A673 (cell line): ENCODE results near the gene KLHL5. TPM values are rescaled to one million over a fixed set of nuclear protein-coding genes. Genes with fewer than 3 reads are reported as not detected.

Source experiments
- BruUV-seq: library from RNA; stranded (reverse); fragments of 400-500 nt; replicated peaks from 2 replicates; lab custom pipeline; 2021; lab: Mats Ljungman, UMichigan
- CTCF ChIA-PET: fragments of 300-600 bp; sonication (Branson Sonifier 250); formaldehyde crosslinking; loops from one replicate; lab custom pipeline; 2022; ENCODE audit warnings: antibody characterized with exemption; lab: Charles Lee
- POLR2A ChIA-PET: fragments of 300-600 bp; sonication (Branson Sonifier 250); formaldehyde crosslinking; loops from one replicate; lab custom pipeline; 2022; ENCODE audit warnings: antibody characterized with exemption; ENCODE audit not compliant: low non-redundant PET; lab: Charles Lee
- DNase-seq: peaks from one replicate; pipeline ENCODE4 v3.0.0-alpha.2; 2015; ENCODE audit warnings: low spot score
- H3K27ac ChIP-seq: fragments of 200-600 bp; sonication (generic); 2 replicates; pipeline ENCODE4 v1.5.1; 2016; ENCODE audit warnings: mixed run types, low read depth, mild to moderate bottlenecking, mixed read lengths, antibody characterized with exemption, low read length; ENCODE audit not compliant: poor library complexity, severe bottlenecking
- H3K27me3 ChIP-seq: fragments of 200-600 bp; sonication (generic); replicated peaks from 2 replicates; pipeline ENCODE4 v1.6.1; 2017; ENCODE audit warnings: mixed run types, low read depth, mild to moderate bottlenecking, mixed read lengths, antibody characterized with exemption, low read length; ENCODE audit not compliant: insufficient read depth, poor library complexity
- H3K36me3 ChIP-seq: fragments of 200-600 bp; sonication (generic); 2 replicates; pipeline ENCODE4 v1.6.1; 2016; ENCODE audit warnings: mixed run types, mild to moderate bottlenecking, mixed read lengths, antibody characterized with exemption, low read length; ENCODE audit not compliant: insufficient read depth, poor library complexity, severe bottlenecking
- H3K4me1 ChIP-seq: fragments of 200-600 bp; sonication (generic); 2 replicates; pipeline ENCODE4 v1.6.1; 2017; ENCODE audit warnings: mixed run types, mild to moderate bottlenecking, mixed read lengths, antibody characterized with exemption, low read length; ENCODE audit not compliant: insufficient read depth, poor library complexity, severe bottlenecking
- H3K4me3 ChIP-seq: fragments of 200-600 bp; sonication (generic); 2 replicates; pipeline ENCODE4 v1.5.1; 2016; ENCODE audit warnings: low read depth, mixed run types, mild to moderate bottlenecking, mixed read lengths, low read length; ENCODE audit not compliant: poor library complexity, severe bottlenecking
- H3K9me3 ChIP-seq: fragments of 200-600 bp; sonication (generic); 2 replicates; pipeline ENCODE4 v1.6.1; 2016; ENCODE audit warnings: mixed run types, low read depth, mild to moderate bottlenecking, mixed read lengths, antibody characterized with exemption, low read length; ENCODE audit not compliant: poor library complexity, severe bottlenecking
- EZH2 ChIP-seq: fragments of 200-600 bp; sonication (generic); IDR thresholded peaks from 2 replicates; pipeline ENCODE4 v1.6.1; 2017; ENCODE audit warnings: borderline replicate concordance, low read depth, mild to moderate bottlenecking, mixed read lengths, antibody characterized with exemption, low read length; ENCODE audit not compliant: poor library complexity, severe bottlenecking
- intact Hi-C: fragments of 100-400 bp; cut with micrococcal nuclease; formaldehyde crosslinking; loops from one replicate; pipeline ENCODE4 v1.10.0; 2022; ENCODE audit not compliant: unreplicated experiment
- total RNA-seq: library from RNA; stranded (reverse); gene quantifications from 2 replicates; pipeline ENCODE4 v1.2.3, GENCODE V29; 2021
- TF ChIP-seq, protein P1 (sequence below): fragments of 300-800, 200-600 bp; sonication (generic); conservative IDR thresholded peaks from 2 replicates; pipeline ENCODE4 v1.5.1; 2017; ENCODE audit warnings: low read depth, mild to moderate bottlenecking, antibody characterized with exemption, low read length, moderate library complexity, mixed read lengths

Gene KLHL5
- total RNA-seq, 1 experiment from 2014 or later: 21.6 TPM

DNA sequence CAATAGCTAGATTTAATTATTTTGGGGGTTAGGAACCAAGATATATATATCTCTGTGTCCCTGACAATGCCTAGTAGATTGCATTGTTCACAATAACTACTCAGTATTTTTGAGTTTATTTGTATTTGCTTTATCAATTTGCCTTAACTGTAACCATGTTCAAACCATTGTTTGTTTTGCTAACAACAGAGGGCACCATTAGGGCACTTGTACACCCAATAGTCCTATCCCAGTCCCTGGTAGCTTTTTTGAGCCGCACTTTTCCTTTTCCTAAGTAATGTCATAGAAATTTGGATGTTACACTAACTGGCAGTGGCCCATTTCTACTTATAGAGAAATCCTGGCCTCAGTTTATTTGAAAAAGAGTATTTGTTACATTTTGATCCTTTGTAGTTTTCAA lies 575 bp upstream of the KLHL5 start:
- intact Hi-C loops: no loop called here
- CTCF ChIA-PET: no interaction called here

DNA sequence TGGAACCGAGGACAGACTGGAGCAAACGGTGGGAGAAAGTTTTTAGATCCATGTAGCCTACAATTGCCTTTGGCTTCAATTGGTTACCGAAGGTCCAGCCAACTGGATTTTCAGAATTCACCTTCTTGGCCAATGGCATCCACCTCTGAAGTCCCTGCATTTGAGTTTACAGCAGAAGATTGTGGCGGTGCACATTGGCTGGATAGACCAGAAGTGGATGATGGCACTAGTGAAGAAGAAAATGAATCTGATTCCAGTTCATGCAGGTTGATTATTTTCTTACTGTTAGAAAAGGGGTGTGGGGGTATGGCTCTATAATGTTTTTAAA lies 702 bp downstream of the KLHL5 start:
- no peaks in the 10 kb centered on the region for H3K27me3 ChIP-seq
- intact Hi-C loops: no loop called here
- ChIA-PET POLR2A (no interaction called here), CTCF (no interaction called here)
- DNase-seq: no peak
- no peak overlapping the region for H3K4me3 ChIP-seq
- H3K9me3 ChIP-seq: no peaks in the 10 kb centered on the region
- H3K36me3 ChIP-seq: no peaks in the 10 kb centered on the region
- no peak overlapping the region for H3K27ac ChIP-seq
- no peaks in the 10 kb centered on the region for H3K4me1 ChIP-seq
- BruUV-seq: no TSS peak
- no peak for TF ChIP-seq EZH2
- TF ChIP-seq, protein P1, sequence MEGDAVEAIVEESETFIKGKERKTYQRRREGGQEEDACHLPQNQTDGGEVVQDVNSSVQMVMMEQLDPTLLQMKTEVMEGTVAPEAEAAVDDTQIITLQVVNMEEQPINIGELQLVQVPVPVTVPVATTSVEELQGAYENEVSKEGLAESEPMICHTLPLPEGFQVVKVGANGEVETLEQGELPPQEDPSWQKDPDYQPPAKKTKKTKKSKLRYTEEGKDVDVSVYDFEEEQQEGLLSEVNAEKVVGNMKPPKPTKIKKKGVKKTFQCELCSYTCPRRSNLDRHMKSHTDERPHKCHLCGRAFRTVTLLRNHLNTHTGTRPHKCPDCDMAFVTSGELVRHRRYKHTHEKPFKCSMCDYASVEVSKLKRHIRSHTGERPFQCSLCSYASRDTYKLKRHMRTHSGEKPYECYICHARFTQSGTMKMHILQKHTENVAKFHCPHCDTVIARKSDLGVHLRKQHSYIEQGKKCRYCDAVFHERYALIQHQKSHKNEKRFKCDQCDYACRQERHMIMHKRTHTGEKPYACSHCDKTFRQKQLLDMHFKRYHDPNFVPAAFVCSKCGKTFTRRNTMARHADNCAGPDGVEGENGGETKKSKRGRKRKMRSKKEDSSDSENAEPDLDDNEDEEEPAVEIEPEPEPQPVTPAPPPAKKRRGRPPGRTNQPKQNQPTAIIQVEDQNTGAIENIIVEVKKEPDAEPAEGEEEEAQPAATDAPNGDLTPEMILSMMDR: no peak

More for the DNA sequence above, 575 bp upstream of the KLHL5 start:
- DNase-seq: no peak
- H3K27me3 ChIP-seq: no peaks in the 10 kb centered on the region
- TF ChIP-seq, protein P1: no peak
- TF ChIP-seq EZH2: no peak
- POLR2A ChIA-PET: no interaction called here
- no peak overlapping the region for H3K4me3 ChIP-seq
- H3K4me1 ChIP-seq: no peaks in the 10 kb centered on the region
- no peaks in the 10 kb centered on the region for H3K36me3 ChIP-seq
- H3K9me3 ChIP-seq: no peaks in the 10 kb centered on the region
- no TSS peak for BruUV-seq
- H3K27ac ChIP-seq: no peak overlapping the region

DNA sequence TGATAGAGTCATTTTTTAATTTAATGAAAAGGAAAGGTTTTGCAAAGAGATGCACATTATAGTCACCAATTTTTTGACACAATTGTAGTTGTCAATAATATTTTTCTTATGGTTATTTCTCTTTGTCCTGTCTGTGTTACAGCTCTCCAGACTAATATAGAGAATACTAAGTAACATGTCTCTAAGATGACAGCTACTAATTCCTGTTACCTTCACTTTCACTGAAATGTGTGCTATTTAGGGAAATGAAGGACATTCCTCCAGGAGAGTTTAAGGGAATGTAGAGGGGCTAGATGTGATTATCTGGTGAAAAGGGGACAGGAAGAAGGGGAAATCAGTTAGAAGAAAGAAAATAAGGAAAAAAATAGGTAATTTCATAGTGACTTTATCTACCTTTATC lies 1.4 kb downstream of the KLHL5 start:
- ChIA-PET CTCF (no interaction called here), POLR2A (no interaction called here)
- Histone ChIP-seq H3K27me3 (no peaks in the 10 kb centered on the region), H3K27ac (no peak overlapping the region), H3K9me3 (no peaks in the 10 kb centered on the region), H3K36me3 (no peaks in the 10 kb centered on the region), H3K4me1 (no peaks in the 10 kb centered on the region), H3K4me3 (no peak overlapping the region)
- BruUV-seq: no TSS peak
- intact Hi-C loops: no loop called here
- TF ChIP-seq, protein P1: no peak
- no peak for TF ChIP-seq EZH2
- no peak for DNase-seq
